Activated CD4-positive, alpha-beta memory T cell treated with anti-CD3 and anti-CD28 coated beads, Interleukin-2, amount 10 ng/mL, durations not matched to agents 7 days and 5 days (primary cell): Measurements from ENCODE around the gene ANAPC2. TPM values are rescaled to one million over a fixed set of nuclear protein-coding genes. Genes with fewer than 3 reads are reported as not detected.
A peak's percentile ranks its signal among the peaks of the same experiment; 100 is the strongest.

ENCODE experiments used
- CTCF ChIA-PET: fragments of 350-600 bp; sonication (Branson Sonifier 250); formaldehyde crosslinking; loops from one replicate; lab custom pipeline; 2021; ENCODE audit warnings: antibody characterized with exemption, inconsistent platforms; lab: Charles Lee
- POLR2A ChIA-PET: fragments of 350-600 bp; sonication (Branson Sonifier 250); formaldehyde crosslinking; loops from one replicate; lab custom pipeline; 2021; ENCODE audit warnings: antibody characterized with exemption; lab: Charles Lee
- DNase-seq: peaks from one replicate; pipeline ENCODE4 v3.0.0-alpha.2; 2020
- H3K27ac Mint-ChIP-seq: one replicate; pipeline ENCODE4 v1.8.0; 2021; ENCODE audit warnings: mild to moderate bottlenecking, mixed read lengths
- H3K27me3 Mint-ChIP-seq: one replicate; pipeline ENCODE4 v1.8.0; 2021; ENCODE audit warnings: mixed read lengths
- H3K36me3 Mint-ChIP-seq: one replicate; pipeline ENCODE4 v1.8.0; 2021; ENCODE audit warnings: low read depth, mixed read lengths
- H3K4me1 Mint-ChIP-seq: one replicate; pipeline ENCODE4 v1.8.0; 2021; ENCODE audit warnings: mixed read lengths
- H3K4me3 Mint-ChIP-seq: one replicate; pipeline ENCODE4 v1.8.0; 2021; ENCODE audit warnings: mild to moderate bottlenecking, mixed read lengths
- H3K9me3 Mint-ChIP-seq: one replicate; pipeline ENCODE4 v1.8.0; 2021; ENCODE audit warnings: mixed read lengths
- total RNA-seq, 2 experiments: library from RNA; stranded (reverse); gene quantifications; one replicate each; pipeline ENCODE4 v1.2.3, GENCODE V29; 2021

ANAPC2 gene
- total RNA-seq, 2 experiments from 2014 or later = 53.3 to 57.8 TPM

GRCh38 chr9:137224830-137225694 lies 36.7 kb upstream of the ANAPC2 start, which contains the start of gene CYSRT1:
CYSRT1 (plus strand) TSS chr9:137225174; CDS start chr9:137225622, 448 bp downstream.
- Mint-ChIP-seq H3K27me3 (no peaks in the 10 kb centered on the region), H3K4me1 (peaks cover 27% of the 10 kb centered on the region), H3K9me3 (no peaks in the 10 kb centered on the region), H3K27ac (peak within 1 kb of the TSS; percentile 79), H3K4me3 (peak within 1 kb of the TSS; percentile 74), H3K36me3 (no peaks in the 10 kb centered on the region)
- CTCF ChIA-PET = interaction anchor here (0.7 to 3.3 kb wide), 11 partner anchors 12 to 157 kb away, joined by 3 to 21 read pairs (median 3); partner anchors contain the start of genes MAN1B1, TMEM210 and TUBB4B
- POLR2A ChIA-PET = interaction anchor here (0.7 to 8.2 kb wide), 14 partner anchors 12 to 686 kb away, joined by 3 to 97 read pairs (median 6); partner anchors contain the start of genes ANAPC2, MAN1B1, NDOR1 and NELFB
- DNase-seq = peak; percentile 69

DNA sequence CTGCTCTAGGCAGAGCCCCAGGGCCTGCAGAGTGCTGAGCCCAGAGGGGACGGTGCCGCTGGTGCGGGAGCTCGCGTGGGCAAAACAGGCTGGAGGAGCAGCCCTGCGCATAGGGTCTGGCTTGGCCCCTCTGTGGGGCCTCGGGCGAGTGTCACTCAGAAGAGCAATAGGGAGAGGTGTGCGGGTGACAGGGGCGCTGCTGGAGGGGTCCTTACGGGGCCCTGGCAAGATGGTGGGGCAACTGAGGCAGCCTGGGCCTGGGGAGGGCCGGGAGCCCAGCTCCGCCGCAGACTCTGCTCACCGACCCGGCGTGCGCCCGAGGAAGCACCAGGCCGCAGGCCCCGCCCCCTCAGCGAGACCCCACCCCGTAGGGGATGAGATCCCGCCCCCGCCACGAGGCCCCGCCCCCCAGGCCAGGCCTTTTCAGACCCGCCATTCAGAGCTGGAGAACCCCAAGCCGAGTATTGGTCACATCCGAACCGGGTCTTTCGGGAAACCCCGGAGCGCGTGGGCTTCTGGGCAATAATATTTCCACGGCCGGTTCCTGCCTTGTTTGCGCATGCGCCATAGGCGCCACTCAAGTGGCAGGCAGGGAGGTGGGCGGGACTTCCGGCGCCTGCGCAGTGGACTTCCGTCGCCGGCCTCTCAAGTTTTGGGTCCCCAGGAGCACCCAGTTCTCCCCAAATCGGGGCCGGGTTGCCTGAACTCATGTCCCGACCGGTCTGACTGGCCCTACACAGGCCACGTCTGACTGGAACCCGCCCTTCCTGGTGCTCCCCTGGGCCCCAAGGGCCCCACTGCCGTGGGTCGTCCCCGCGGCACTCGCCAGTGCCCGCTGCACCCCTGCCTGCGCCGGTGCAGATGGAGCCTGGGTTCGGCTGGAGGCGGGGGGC lies 35.0 kb upstream of the ANAPC2 start:
- peak; percentile 99 for DNase-seq
- ChIA-PET POLR2A (interaction anchor here (0.6 to 8.2 kb wide), 18 partner anchors 8 to 497 kb away, joined by 3 to 97 read pairs (median 6); partner anchors contain the start of genes ANAPC2, DPP7, MAN1B1 and NDOR1), CTCF (interaction anchor here (0.6 to 3.3 kb wide), 12 partner anchors 14 to 177 kb away, joined by 3 to 21 read pairs (median 4); partner anchors contain the start of genes ANAPC2, NPDC1, SSNA1 and TOR4A)
- no peaks in the 10 kb centered on the region for H3K9me3 Mint-ChIP-seq
- no peaks in the 10 kb centered on the region for H3K27me3 Mint-ChIP-seq
- peak overlapping the region; percentile 79 for H3K27ac Mint-ChIP-seq
- peak overlapping the region; percentile 74 for H3K4me3 Mint-ChIP-seq
- peaks cover 27% of the 10 kb centered on the region for H3K4me1 Mint-ChIP-seq
- no peaks in the 10 kb centered on the region for H3K36me3 Mint-ChIP-seq

DNA sequence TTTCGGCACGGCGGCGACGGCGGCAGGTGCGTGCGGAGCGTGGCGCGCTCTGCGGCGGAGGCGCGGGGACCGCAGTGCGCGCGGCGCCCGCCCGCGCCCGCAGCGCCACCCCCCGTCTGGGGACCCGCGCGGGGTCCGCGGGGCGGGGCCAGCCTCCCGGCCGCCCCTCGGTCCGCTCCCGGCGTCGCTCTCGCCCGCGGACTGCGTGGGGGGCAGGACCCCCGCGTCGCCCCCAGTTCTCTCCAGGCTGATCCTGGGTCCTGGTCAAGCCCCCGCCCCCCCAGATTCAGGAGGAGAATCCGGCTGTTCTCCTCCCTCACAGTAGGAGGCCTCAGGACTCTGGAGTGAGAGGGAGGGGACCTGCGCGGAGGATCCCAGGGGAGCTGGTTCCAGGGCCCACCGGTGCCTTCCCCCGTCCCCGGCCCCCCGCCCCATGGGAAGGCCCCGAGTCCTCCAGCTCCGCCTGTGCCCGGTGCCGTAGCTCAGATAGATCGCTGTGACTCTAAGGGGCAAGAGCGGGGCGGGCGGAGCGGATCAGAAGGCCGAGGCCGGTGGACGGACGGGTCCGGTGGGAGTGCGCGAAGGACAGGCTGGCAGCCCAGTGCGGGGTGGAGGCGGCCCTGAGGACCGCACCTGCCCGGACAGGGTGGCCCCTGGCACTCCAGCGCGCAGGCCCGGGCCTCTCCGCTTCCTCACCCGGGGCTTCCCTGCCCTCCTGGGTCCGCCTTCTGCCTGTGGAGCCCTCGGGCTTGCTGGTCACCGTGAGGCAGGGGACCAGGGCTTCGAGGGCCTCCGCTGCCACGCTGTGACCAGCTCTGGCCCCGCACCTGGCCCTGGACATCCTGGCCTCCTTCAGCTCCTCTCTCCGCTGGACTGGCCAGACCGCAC lies 34.1 kb upstream of the ANAPC2 start, which contains the start of gene RNF208:
Gene RNF208, minus strand, starts transcription at position 51 of the 888 bp plus-strand sequence. CDS start 1,028 bp downstream, outside the sequence.
- Mint-ChIP-seq H3K4me3 (peak within 1 kb of the TSS; percentile 74), H3K36me3 (no peaks in the 10 kb centered on the region), H3K4me1 (peaks cover 24% of the 10 kb centered on the region), H3K9me3 (no peaks in the 10 kb centered on the region), H3K27me3 (no peaks in the 10 kb centered on the region), H3K27ac (peak within 1 kb of the TSS; percentile 42)
- DNase-seq = no peak
- POLR2A ChIA-PET = interaction anchor here (0.6 to 8.2 kb wide), 14 partner anchors 7 to 496 kb away, joined by 3 to 97 read pairs (median 8); partner anchors contain the start of genes ANAPC2, DPP7, MAN1B1 and NDOR1
- CTCF ChIA-PET = interaction anchor here (0.6 to 3.3 kb wide), 12 partner anchors 15 to 176 kb away, joined by 3 to 21 read pairs (median 4); partner anchors contain the start of genes ANAPC2, NPDC1, SSNA1 and TOR4A

GRCh38 chr9:137221506-137222111 lies 33.2 kb upstream of the ANAPC2 start:
- CTCF ChIA-PET = interaction anchor here (0.6 to 3.3 kb wide), 5 partner anchors 18 to 175 kb away, joined by 3 to 21 read pairs (median 6); partner anchors contain the start of gene NPDC1
- POLR2A ChIA-PET = interaction anchor here (1.1 to 8.2 kb wide), 10 partner anchors 14 to 135 kb away, joined by 4 to 97 read pairs (median 15); partner anchors contain the start of genes ANAPC2, MAN1B1, NDOR1 and SSNA1
- H3K4me3 Mint-ChIP-seq = no peak overlapping the region
- peaks cover 22% of the 10 kb centered on the region for H3K4me1 Mint-ChIP-seq
- H3K27ac Mint-ChIP-seq = no peak overlapping the region
- H3K27me3 Mint-ChIP-seq = no peaks in the 10 kb centered on the region
- H3K9me3 Mint-ChIP-seq = no peaks in the 10 kb centered on the region
- H3K36me3 Mint-ChIP-seq = no peaks in the 10 kb centered on the region
- DNase-seq = no peak

DNA sequence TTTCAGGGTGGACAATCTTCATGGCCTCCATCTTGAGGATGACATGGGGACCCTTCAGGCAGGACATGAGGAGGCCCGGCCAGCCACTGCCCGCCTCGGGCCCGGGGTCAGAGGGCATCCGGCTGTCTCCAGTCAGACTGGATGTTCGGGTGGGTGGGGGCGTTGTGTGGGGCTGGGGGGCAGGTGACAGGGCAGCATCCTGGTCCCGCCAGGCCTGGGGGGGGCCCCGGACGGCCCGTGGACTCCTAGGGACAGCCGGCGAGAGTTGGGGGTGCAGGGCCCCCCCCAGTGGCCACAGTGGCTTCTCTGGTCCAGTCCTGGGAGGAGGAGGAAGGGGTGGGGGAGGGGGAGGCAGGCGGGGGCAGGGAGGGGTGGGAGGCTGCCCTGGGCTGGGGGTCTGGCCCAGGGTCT lies 32.7 kb upstream of the ANAPC2 start:
- no peak overlapping the region for H3K27ac Mint-ChIP-seq
- POLR2A ChIA-PET = interaction anchor here (1.6 to 8.2 kb wide), 5 partner anchors 14 to 91 kb away, joined by 4 to 97 read pairs (median 6); partner anchors contain the start of genes NDOR1, TMEM203, TPRN and TUBB4B
- CTCF ChIA-PET = interaction anchor here (1.6 kb wide), 1 partner anchor 44 kb away, joined by 3 read pairs; no protein-coding TSS in a partner anchor
- peaks cover 19% of the 10 kb centered on the region for H3K4me1 Mint-ChIP-seq
- H3K9me3 Mint-ChIP-seq = no peaks in the 10 kb centered on the region
- no peaks in the 10 kb centered on the region for H3K36me3 Mint-ChIP-seq
- H3K4me3 Mint-ChIP-seq = no peak overlapping the region
- no peak for DNase-seq
- H3K27me3 Mint-ChIP-seq = no peaks in the 10 kb centered on the region

DNA sequence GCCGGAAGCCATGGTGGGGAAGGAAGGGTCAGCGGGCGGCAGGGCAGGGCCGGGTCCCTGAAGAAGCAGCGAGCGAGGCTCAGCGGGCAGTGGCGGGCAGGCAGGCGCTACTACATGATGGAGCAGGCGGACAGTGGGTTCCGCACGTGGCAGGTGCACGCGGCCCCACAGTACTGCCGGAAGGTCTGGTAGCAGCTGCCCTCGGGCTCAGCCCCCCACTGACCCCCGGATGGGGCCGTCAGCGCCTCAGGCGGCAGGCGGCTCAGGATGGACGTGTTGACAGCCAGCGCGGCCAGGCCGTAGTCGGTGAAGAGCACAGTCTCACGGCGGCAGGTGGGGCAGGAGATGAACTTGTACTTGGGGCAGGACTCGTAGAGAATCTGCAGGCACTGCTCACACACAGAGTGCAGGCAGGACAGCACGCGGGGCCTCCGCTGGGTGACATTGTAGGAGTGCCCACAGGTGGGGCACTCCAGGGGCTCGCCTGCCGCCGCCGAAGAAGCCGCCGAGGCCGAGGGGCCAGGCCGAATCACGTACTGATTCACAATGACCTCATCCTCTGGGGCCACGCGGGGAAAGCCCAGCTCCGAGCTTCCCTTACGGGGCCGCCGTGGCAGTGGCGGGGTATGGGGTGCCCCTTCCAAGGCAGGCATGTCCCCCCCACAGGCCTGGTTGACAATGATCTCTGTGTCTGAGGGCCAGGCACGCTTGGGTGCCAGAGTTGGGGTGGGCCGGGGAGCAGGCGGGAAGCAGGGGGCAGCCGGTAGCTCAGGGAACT lies 32.1 kb upstream of the ANAPC2 start:
- no peak for DNase-seq
- H3K27me3 Mint-ChIP-seq = no peaks in the 10 kb centered on the region
- peaks cover 18% of the 10 kb centered on the region for H3K4me1 Mint-ChIP-seq
- CTCF ChIA-PET = no interaction called here
- POLR2A ChIA-PET = interaction anchor here (1.5 to 8.2 kb wide), 7 partner anchors 13 to 91 kb away, joined by 3 to 97 read pairs (median 6); partner anchors contain the start of genes NDOR1, TMEM203, TPRN and TUBB4B
- H3K9me3 Mint-ChIP-seq = no peaks in the 10 kb centered on the region
- H3K36me3 Mint-ChIP-seq = no peaks in the 10 kb centered on the region
- no peak overlapping the region for H3K4me3 Mint-ChIP-seq
- H3K27ac Mint-ChIP-seq = no peak overlapping the region

GRCh38 chr9:137219757-137220316 lies 31.5 kb upstream of the ANAPC2 start:
- Mint-ChIP-seq H3K4me1 (peaks cover 13% of the 10 kb centered on the region), H3K36me3 (no peaks in the 10 kb centered on the region), H3K27ac (no peak overlapping the region), H3K9me3 (no peaks in the 10 kb centered on the region), H3K4me3 (no peak overlapping the region), H3K27me3 (no peaks in the 10 kb centered on the region)
- CTCF ChIA-PET = no interaction called here
- POLR2A ChIA-PET = interaction anchor here (1.5 to 8.2 kb wide), 6 partner anchors 13 to 31 kb away, joined by 3 to 97 read pairs (median 5); partner anchors contain the start of genes NDOR1, TMEM203, TPRN and TUBB4B
- DNase-seq = no peak

DNA sequence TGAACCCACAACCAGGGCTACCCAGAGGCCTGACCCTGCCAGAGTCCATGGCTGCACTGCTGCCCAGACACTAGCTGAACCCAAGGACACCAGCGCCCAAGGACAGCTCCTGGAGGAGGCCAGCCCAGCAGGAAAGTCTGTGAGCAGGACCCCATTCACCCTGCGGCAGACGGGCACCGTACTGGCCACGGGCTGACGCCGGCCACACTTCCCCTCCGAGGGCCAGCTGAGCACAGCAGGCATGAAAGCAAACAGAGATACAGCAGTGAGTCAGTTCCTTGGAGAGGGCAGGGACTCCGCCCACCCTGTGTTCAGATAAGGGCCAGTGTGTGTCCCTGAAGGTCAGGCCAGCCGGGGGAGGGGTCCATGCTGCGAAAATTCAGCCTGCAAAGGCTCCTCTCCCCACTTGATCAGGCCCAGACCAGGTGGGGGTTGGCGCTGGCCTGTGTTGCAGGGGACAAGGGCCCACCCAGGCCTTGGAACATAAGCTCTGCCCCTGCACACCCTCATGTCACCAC lies 30.5 kb upstream of the ANAPC2 start:
- POLR2A ChIA-PET = interaction anchor here (1.2 to 8.2 kb wide), 3 partner anchors 12 to 30 kb away, joined by 3 to 97 read pairs (median 4); partner anchors contain the start of genes NDOR1, TMEM203 and TUBB4B
- H3K27ac Mint-ChIP-seq = no peak overlapping the region
- no peak for DNase-seq
- no peak overlapping the region for H3K4me3 Mint-ChIP-seq
- CTCF ChIA-PET = interaction anchor here (0.7 kb wide), 2 partner anchors 96 to 316 kb away, joined by 5 read pairs; no protein-coding TSS in a partner anchor
- no peaks in the 10 kb centered on the region for H3K27me3 Mint-ChIP-seq
- peaks cover 6% of the 10 kb centered on the region for H3K4me1 Mint-ChIP-seq
- H3K36me3 Mint-ChIP-seq = no peaks in the 10 kb centered on the region
- H3K9me3 Mint-ChIP-seq = no peaks in the 10 kb centered on the region

- CTCF ChIA-PET = no interaction called here
Observed at GRCh38 chr9:137218212-137218753, 29.9 kb upstream of the ANAPC2 start.

More at GRCh38 chr9:137218212-137218753, 29.9 kb upstream of the ANAPC2 start:
- POLR2A ChIA-PET = interaction anchor here (1.2 to 8.2 kb wide), 3 partner anchors 11 to 24 kb away, joined by 3 to 97 read pairs (median 4); partner anchors contain the start of genes NDOR1, TMEM203 and TUBB4B
- Mint-ChIP-seq H3K36me3 (no peaks in the 10 kb centered on the region), H3K27ac (no peak overlapping the region), H3K4me3 (no peak overlapping the region), H3K9me3 (no peaks in the 10 kb centered on the region), H3K27me3 (no peaks in the 10 kb centered on the region), H3K4me1 (peaks cover 6% of the 10 kb centered on the region)
- DNase-seq = no peak
